ENCODE data around the gene CLCA2. TPM values are rescaled to one million over a fixed set of nuclear protein-coding genes. Genes with fewer than 3 reads are reported as not detected.

The CLCA2 gene
- polyA plus RNA-seq, 1 donor (not counting 4 experiments of a cell fraction or from before 2014, with no cell fraction given), result 407 TPM

- dilution Hi-C loops (cut with MboI; ENCODE audit: extremely low pct_ligation_motif_present, low sequenced_read_pairs), result no loop called here
- H3K4me3 ChIP-seq (ENCODE audit: control insufficient read depth in 2 of 3, extremely low read depth in 1 of 3, insufficient read depth in 2 of 3, low read depth in 1 of 3, low read length in 3 of 3), result no peak overlapping the region
- H2AFZ ChIP-seq (ENCODE audit: control insufficient read depth, low read length), result no peak overlapping the region
Observed at GRCh38 chr1:86382878-86383277, 41.1 kb upstream of the CLCA2 start.

GRCh38 chr1:86387916-86388627, 35.9 kb upstream of the CLCA2 start:
- Histone ChIP-seq H3K27me3 (ENCODE audit: control insufficient read depth, extremely low read depth, insufficient read depth, low read length) (no peaks in the 10 kb centered on the region), H3K9me1 (ENCODE audit: control insufficient read depth, extremely low read depth, insufficient read depth, low read length) (no peaks in the 10 kb centered on the region), H3K36me3 (ENCODE audit: control insufficient read depth in 2 of 2, extremely low read depth in 1 of 2, insufficient read depth in 2 of 2, low read length in 2 of 2) (no peaks in the 10 kb centered on the region), H3K4me2 (ENCODE audit: control insufficient read depth, extremely low read depth, insufficient read depth, low read depth, low read length) (no peak overlapping the region), H3K9ac (ENCODE audit: control insufficient read depth, extremely low read depth, insufficient read depth, low read length) (no peak overlapping the region), H3K9me3 (ENCODE audit: control insufficient read depth, low read depth, low read length) (no peaks in the 10 kb centered on the region), H4K20me1 (ENCODE audit: control insufficient read depth, extremely low read depth, insufficient read depth, low read length) (no peaks in the 10 kb centered on the region), H2AFZ (ENCODE audit: control insufficient read depth, low read length) (no peak overlapping the region), H3K27ac (ENCODE audit: control insufficient read depth, insufficient read depth, low read length) (no peak overlapping the region), H3K4me3 (ENCODE audit: control insufficient read depth in 2 of 3, extremely low read depth in 1 of 3, insufficient read depth in 2 of 3, low read depth in 1 of 3, low read length in 3 of 3) (no peak overlapping the region), H3K4me1 (ENCODE audit: control insufficient read depth, extremely low read depth, insufficient read depth, low read length) (no peaks in the 10 kb centered on the region), H3K79me2 (ENCODE audit: control insufficient read depth, insufficient read depth, low read length) (peaks cover 30% of the 10 kb centered on the region)
- dilution Hi-C loops (cut with MboI; ENCODE audit: extremely low pct_ligation_motif_present, low sequenced_read_pairs), result no loop called here
- FAIRE-seq, result no peak
- no peak for TF ChIP-seq CTCF (optimal IDR thresholded peaks at IDR 0.05 in 1 of 3, IDR thresholded peaks at IDR 0.05 in 1 of 3, conservative IDR thresholded peaks at IDR 0.05 in 1 of 3; ENCODE audit: extremely low read depth in 1 of 3, insufficient read depth in 2 of 3, low read length in 3 of 3)
- TF ChIP-seq EZH2 (IDR thresholded peaks at IDR 0.05; ENCODE audit: low read length), result no peak
- no peak for DNase-seq (ENCODE audit: low read depth, low spot score)

More at GRCh38 chr1:86382878-86383277, 41.1 kb upstream of the CLCA2 start:
- Histone ChIP-seq H3K36me3 (ENCODE audit: control insufficient read depth in 2 of 2, extremely low read depth in 1 of 2, insufficient read depth in 2 of 2, low read length in 2 of 2) (peaks cover 0 to 3% of the 10 kb centered on the region in 2 experiments), H4K20me1 (ENCODE audit: control insufficient read depth, extremely low read depth, insufficient read depth, low read length) (no peaks in the 10 kb centered on the region), H3K9me3 (ENCODE audit: control insufficient read depth, low read depth, low read length) (no peaks in the 10 kb centered on the region), H3K79me2 (ENCODE audit: control insufficient read depth, insufficient read depth, low read length) (no peaks in the 10 kb centered on the region), H3K9ac (ENCODE audit: control insufficient read depth, extremely low read depth, insufficient read depth, low read length) (no peak overlapping the region), H3K4me1 (ENCODE audit: control insufficient read depth, extremely low read depth, insufficient read depth, low read length) (no peaks in the 10 kb centered on the region), H3K9me1 (ENCODE audit: control insufficient read depth, extremely low read depth, insufficient read depth, low read length) (no peaks in the 10 kb centered on the region), H3K27me3 (ENCODE audit: control insufficient read depth, extremely low read depth, insufficient read depth, low read length) (no peaks in the 10 kb centered on the region), H3K4me2 (ENCODE audit: control insufficient read depth, extremely low read depth, insufficient read depth, low read depth, low read length) (no peak overlapping the region), H3K27ac (ENCODE audit: control insufficient read depth, insufficient read depth, low read length) (no peak overlapping the region)
- TF ChIP-seq CTCF (optimal IDR thresholded peaks at IDR 0.05 in 1 of 3, IDR thresholded peaks at IDR 0.05 in 1 of 3, conservative IDR thresholded peaks at IDR 0.05 in 1 of 3; ENCODE audit: extremely low read depth in 1 of 3, insufficient read depth in 2 of 3, low read length in 3 of 3), result no peak
- no peak for TF ChIP-seq EZH2 (IDR thresholded peaks at IDR 0.05; ENCODE audit: low read length)
- no peak for FAIRE-seq
- DNase-seq (ENCODE audit: low read depth, low spot score), result no peak

Measured in keratinocyte (primary cell).